Measurements from ENCODE around the gene P2RX3.

- TF ChIP-seq POLR2AphosphoS5 (IDR thresholded peaks at IDR 0.05; ENCODE audit: low read depth, low read length) = no peak
- no peak for TF ChIP-seq POLR2A (IDR thresholded peaks at IDR 0.05; ENCODE audit: low read depth, low read length)
- no peak for TF ChIP-seq TAF1 (IDR thresholded peaks at IDR 0.05; ENCODE audit: low read depth, low read length)
- no peak for TF ChIP-seq POU2F2 (IDR thresholded peaks at IDR 0.05; ENCODE audit: low read depth, low read length)
These were observed 42.8 kb downstream of the P2RX3 start, which contains the start of gene PRG3 for GRCh38 chr11:57380975-57381374.
